GM21723 (cell line): ENCODE results near the gene PODXL.

Experiments
- ATAC-seq: cut with Tn5 transposase; IDR thresholded peaks from one replicate; pipeline ENCODE4 v1.9.1; 2021; ENCODE audit warnings: mild to moderate bottlenecking, moderate library complexity; ENCODE audit not compliant: unreplicated experiment

Gene PODXL

DNA sequence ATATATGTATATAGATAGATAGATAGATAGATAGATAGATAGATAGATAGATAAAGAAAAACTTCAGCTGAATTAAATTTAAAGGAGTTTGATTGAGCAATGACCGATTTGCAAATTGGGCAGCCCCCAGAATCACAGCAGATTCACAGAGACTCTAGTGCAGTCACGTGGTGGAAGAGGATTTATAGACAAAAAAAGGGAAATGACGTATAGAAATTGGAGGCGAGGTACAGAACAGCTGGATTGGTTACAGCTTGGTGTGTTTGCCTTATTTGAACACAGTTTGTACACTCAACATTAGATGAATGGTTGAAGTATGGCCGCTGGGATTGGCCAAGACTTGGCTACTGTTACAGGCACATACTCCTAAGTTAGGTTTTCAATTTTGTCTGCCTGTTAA lies 8.2 kb upstream of the PODXL start:
- no peak for ATAC-seq

- no peak for ATAC-seq
Observed at GRCh38 chr7:131563918-131564317, 7.5 kb upstream of the PODXL start.

DNA sequence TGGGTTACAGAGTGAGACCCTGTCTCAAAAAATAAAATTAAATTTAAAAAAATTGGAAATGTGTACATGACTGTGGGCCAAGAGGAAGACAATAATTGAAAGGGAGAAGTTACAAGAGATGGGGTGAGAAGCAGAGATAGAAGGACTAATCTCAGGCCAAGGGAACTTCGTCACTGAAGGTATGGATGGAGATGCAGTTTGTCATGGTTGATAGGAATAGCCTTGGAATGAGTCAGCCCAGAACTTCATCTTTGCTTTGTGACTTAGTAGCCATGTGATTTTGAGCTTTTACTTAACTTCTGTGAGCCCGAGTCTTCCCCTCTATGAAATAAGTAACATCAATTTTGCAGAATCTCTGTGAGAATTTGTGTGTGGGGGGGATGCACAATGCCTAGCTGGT lies 6.5 kb upstream of the PODXL start:
- no peak for ATAC-seq

GRCh38 chr7:131560061-131560460 lies 3.6 kb upstream of the PODXL start:
- no peak for ATAC-seq

DNA sequence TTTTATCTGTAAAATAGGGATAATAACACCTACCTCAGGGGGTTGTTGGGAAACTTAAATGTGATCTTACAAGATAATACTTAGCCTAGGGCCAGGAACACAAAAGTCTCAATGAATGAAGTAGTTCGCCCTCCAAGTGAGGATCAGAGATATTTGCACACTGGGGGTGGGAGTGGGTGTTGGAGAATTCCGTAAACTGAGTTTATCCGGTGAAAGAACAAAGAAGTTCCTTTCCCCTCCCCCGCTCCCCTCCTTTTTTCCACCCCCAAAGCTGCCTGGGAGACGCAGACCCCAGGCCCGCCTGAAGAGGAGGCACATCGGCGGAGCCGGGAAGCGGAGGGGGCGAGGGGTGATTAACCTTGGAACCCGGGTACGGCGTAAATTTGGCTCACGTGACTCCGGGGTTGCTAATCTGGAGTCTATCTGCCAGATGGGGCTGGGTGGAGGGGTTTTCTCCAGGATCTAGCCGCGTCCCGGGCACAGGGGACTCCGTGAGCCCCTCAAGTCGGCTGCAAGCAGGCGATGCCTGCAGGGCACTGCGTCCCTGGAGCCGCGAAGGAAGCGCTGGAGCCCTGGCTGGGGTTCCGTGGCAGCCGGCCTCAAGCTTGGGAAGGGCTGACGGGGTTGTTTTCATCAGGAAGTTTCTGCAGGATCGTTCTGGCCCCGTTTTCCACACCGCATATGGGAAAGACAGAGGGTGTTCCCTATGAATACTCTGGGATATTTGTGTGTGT lies 1.4 kb upstream of the PODXL start:
- ATAC-seq: no peak

GRCh38 chr7:131556909-131557651 lies 652 bp upstream of the PODXL start:
- ATAC-seq: peak; percentile 12

DNA sequence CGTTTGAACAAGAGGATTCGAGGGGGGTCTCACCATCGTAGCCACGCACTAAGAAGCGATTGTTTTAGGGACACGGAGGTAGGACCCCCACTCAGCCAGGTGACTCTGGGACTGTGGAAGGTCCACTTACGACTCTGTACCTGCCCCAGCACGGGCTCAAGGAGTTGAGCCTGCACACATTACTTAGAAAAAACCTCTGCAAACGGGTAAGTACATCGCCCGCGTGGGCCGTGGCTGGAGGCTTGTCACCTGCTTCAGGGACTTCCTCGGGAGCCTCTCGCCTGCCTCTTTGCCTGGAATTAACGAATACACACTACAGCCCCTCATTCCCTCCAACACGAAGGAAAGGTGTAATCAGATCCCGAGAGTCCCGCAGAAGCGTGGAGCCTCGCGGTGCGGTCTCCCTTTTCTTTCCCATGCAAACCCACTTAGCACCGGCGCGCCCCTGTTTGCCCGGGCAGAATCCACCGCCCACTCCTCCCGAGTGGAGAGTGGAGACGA lies 826 bp downstream of the PODXL start:
- no peak for ATAC-seq

DNA sequence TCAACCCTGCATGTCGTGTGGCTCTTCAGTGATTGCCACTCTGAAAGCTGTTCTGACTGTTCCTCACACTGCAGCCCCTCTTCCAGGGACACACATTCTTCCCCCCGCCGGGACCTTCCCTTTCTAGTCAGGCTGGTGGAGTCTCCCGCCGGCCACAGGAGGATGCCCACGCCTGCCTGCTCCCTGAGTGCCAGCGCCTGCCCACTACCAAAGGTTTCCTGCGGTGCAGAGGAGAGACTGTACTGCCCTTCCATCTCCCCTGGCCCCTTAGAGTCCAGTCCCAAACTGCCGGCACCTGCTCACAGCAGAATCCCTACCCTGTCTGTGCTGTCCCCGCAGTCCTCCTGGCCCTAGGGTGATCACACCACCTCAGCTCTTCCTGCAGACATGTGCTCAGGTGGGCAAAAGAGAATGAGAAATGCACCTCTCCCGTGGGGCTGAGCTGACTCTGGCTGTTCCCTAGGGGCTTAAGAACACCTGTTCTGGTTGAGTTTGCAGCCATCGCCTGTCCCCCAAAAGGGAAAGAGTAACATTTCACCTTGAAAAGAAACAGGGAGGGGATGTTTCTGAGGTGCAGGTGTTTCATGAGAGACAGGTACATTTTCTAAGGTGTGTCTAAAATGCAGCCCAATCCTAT lies 1.4 kb downstream of the PODXL start:
- no peak for ATAC-seq

- no peak for ATAC-seq
Observed at GRCh38 chr7:131553931-131554330, 2.5 kb downstream of the PODXL start.

DNA sequence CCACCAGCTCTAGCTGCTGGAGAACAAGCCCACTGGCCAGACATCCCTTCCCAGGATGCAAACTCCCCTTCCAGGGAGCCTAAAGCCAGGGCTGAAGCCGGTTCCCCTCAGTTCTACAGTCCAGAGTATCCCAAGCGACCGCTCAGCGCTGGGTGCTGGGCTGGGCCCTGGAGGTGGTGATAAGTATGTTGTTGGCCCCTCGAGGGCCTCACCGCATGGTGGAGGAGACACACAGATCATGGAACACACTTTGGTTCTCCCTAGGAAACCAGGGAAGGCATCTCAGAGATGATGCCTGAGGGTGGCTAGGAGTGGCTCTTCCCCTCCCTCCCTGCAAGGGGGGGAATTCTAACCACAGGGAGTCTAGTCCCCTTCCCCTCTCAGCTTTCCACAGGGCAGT lies 4.4 kb downstream of the PODXL start:
- ATAC-seq: no peak

DNA sequence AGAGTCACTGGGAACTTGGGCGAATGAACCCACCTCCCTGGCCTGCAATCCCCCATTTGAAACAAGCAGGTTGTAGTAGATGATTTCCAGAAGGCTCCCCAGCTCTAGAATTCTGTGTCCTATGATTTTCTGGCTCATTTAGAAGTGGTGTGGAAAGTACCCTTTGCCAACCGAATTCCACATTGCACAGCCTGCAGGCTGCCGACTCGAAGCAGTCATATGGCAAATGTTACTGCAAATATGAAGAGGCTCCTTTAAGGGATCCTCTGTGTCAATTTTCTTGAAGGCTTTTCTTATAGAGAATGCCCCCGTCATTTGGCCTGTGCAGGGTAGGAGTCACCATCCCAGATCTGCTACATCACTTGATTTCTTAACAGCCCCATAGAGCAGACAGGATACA lies 5.6 kb downstream of the PODXL start:
- no peak for ATAC-seq

- ATAC-seq: no peak
Observed at GRCh38 chr7:131548371-131548770, 8.1 kb downstream of the PODXL start.

DNA sequence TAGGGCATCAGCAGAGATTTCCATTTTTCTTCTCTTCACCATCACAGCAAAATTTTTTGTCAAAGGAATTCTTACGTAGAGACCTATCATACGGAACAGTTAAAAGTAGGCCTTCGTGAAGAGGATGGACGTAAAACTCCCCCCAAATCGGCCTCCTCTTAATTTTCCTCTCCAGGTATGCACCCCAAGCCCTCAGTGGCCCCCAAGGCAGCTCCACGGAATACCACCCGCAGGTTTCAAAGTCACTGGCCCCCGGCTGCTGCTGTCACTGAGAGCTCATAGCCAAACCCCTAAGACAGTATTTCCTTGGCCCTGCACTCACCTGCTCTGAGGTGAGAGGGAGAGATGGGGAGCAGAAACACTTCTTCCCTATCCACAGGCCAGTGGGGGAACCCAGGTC lies 8.8 kb downstream of the PODXL start:
- ATAC-seq: no peak

GRCh38 chr7:131546583-131547141 lies 9.8 kb downstream of the PODXL start:
- no peak for ATAC-seq

DNA sequence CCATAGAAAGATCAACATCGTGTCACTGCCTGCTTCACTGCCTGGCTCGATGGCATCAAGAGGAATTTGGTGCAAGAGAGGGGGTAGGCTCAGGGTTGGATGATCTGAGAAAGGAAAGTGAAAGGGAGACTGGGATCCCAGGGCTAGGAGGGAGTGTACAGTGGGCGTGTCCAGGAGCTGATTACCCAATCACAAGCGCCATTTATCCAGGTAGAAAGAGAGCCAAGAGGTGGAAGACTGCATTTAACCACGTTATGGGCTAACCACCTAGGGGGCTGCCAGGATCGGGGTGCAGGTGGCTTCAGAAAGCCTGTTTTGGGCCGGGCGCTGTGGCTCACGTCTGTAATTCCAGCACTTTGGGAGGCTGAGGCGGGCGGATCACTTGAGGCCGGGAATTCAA lies 10.3 kb downstream of the PODXL start:
- ATAC-seq: no peak

GRCh38 chr7:131544449-131545301 lies 11.8 kb downstream of the PODXL start:
- ATAC-seq: no peak

- no peak for ATAC-seq
Observed at GRCh38 chr7:131544021-131544420, 12.4 kb downstream of the PODXL start.

GRCh38 chr7:131543298-131543697 lies 13.1 kb downstream of the PODXL start:
- ATAC-seq: no peak

- ATAC-seq: no peak
Observed at GRCh38 chr7:131540491-131541162, 15.8 kb downstream of the PODXL start.

GRCh38 chr7:131538813-131539179 lies 17.6 kb downstream of the PODXL start:
- no peak for ATAC-seq
